Tibial nerve (tissue), 4 donors: Measurements from ENCODE around the gene TMEM135. TPM values are rescaled to one million over a fixed set of nuclear protein-coding genes. Genes with fewer than 3 reads are reported as not detected.
A peak's percentile ranks its signal among the peaks of the same experiment; 100 is the strongest.

Source experiments
- DNase-seq, 2 donors: peaks; one replicate each; pipeline ENCODE4 v3.0.0-alpha.2; 2019; ENCODE audit warnings: low spot score in 2 of 2
- H3K27ac ChIP-seq, 4 donors: fragments of 200-600 bp; sonication (generic) in 3 of 4; one replicate each; pipeline ENCODE4 v1.5.1; 2017 to 2019; ENCODE audit warnings: mild to moderate bottlenecking in 1 of 4
- H3K27me3 ChIP-seq, 2 donors: fragments of 200-600 bp; sonication (generic) in 1 of 2; one replicate each; pipeline versions ENCODE4 v1.5.1 to v1.6.0; 2017 to 2019
- H3K36me3 ChIP-seq, 3 donors: fragments of 200-600 bp; sonication (generic); one replicate each; pipeline ENCODE4 v1.5.1; 2018 to 2019
- H3K4me1 ChIP-seq, 4 donors: fragments of 200-600 bp; sonication (generic) in 3 of 4; one replicate each; pipeline ENCODE4 v1.5.1; 2017 to 2019
- H3K4me3 ChIP-seq, 4 donors: fragments of 200-600 bp; sonication (generic) in 3 of 4; one replicate each; pipeline ENCODE4 v1.5.1; 2017 to 2019; ENCODE audit warnings: mild to moderate bottlenecking in 1 of 4, moderate library complexity in 1 of 4
- H3K9me3 ChIP-seq, 4 donors: fragments of 200-600 bp; sonication (generic) in 3 of 4; one replicate each; pipeline ENCODE4 v1.5.1; 2017 to 2019
- CTCF ChIP-seq, 5 experiments: fragments of 200-600 bp in 3 of 5; fragments of 450-650 bp in 2 of 5; sonication (generic) in 3 of 5; IDR thresholded peaks; one replicate each; pipeline ENCODE4 v1.5.1; 2016 to 2019; ENCODE audit warnings: antibody characterized with exemption in 5 of 5, mild to moderate bottlenecking in 3 of 5, moderate library complexity in 2 of 5
- EP300 ChIP-seq, 2 donors: sonication (generic); formaldehyde crosslinking; IDR thresholded peaks; one replicate each; pipeline ENCODE4 v1.6.1; 2017; ENCODE audit warnings: antibody characterized with exemption in 2 of 2, mild to moderate bottlenecking in 1 of 2
- POLR2A ChIP-seq, 2 donors: fragments of 450-650 bp; IDR thresholded peaks; one replicate each; pipeline ENCODE4 v1.6.1; 2017; ENCODE audit warnings: antibody characterized with exemption in 2 of 2, mild to moderate bottlenecking in 2 of 2, moderate library complexity in 2 of 2
- WGBS, 2 donors: methylation state at CpG; one replicate each; pipeline ENCODE4 v1.1.5; 2018; 5-methylcytosine and 5-hydroxymethylcytosine counted together
- total RNA-seq, 4 donors: library from RNA; depleted of rRNA; stranded (reverse); fragments of >200 nt; gene quantifications; one replicate each; pipeline ENCODE4 v1.1.0, GENCODE V29; 2016

TMEM135 gene
- total RNA-seq, 4 donors from 2014 or later: 23.2 to 28.5 (median 25.6) TPM

DNA sequence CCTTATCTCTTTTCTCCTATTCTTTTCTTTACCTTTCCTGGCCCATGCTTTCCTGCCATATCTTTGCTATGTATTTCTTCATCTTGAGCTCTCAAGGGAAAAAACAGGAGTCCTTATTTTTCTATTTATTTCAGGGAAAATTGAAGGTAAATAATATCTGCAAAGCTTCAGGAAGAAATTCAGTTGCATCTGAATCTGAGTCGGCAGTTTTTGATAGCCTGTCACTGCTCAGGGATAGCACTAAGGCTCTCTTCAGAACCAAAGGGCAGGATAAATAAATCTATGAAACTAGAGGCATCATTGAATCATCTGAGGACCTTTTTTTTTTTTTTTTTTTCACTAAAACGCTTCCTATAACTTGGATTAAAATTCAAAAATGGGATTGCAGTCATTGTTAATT is 288.9 kb downstream of the TMEM135 start:
- 87 to 94% methylated on average over 2 of the region's 2 CpGs for WGBS, 2 donors
- Histone ChIP-seq H3K27me3 (no peaks in the 10 kb centered on the region), H3K4me3 (no peak overlapping the region), H3K27ac (no peak overlapping the region), H3K36me3 (peaks cover 0 to 22% (median 0%) of the 10 kb centered on the region in 3 donors), H3K4me1 (peaks cover 0 to 16% (median 0%) of the 10 kb centered on the region in 4 donors), H3K9me3 (no peaks in the 10 kb centered on the region)
- TF ChIP-seq EP300 (IDR thresholded peaks at IDR 0.05) (no peak), POLR2A (IDR thresholded peaks at IDR 0.05) (no peak), CTCF (IDR thresholded peaks at IDR 0.05) (no peak)
- DNase-seq: no peak

GRCh38 chr11:87329172-87329571 is 291.4 kb downstream of the TMEM135 start:
- H3K36me3 ChIP-seq: peaks cover 0 to 15% (median 0%) of the 10 kb centered on the region in 3 donors
- no peak overlapping the region for H3K4me3 ChIP-seq
- peaks cover 0 to 4% (median 0%) of the 10 kb centered on the region in 4 donors for H3K9me3 ChIP-seq
- no peaks in the 10 kb centered on the region for H3K27me3 ChIP-seq
- DNase-seq: no peak
- 93 to 98% methylated on average over 2 of the region's 2 CpGs for WGBS, 2 donors
- H3K4me1 ChIP-seq: peaks cover 0 to 16% (median 0%) of the 10 kb centered on the region in 4 donors
- no peak for TF ChIP-seq EP300 (IDR thresholded peaks at IDR 0.05)
- TF ChIP-seq CTCF (IDR thresholded peaks at IDR 0.05): no peak
- TF ChIP-seq POLR2A (IDR thresholded peaks at IDR 0.05): no peak
- H3K27ac ChIP-seq: no peak overlapping the region

DNA sequence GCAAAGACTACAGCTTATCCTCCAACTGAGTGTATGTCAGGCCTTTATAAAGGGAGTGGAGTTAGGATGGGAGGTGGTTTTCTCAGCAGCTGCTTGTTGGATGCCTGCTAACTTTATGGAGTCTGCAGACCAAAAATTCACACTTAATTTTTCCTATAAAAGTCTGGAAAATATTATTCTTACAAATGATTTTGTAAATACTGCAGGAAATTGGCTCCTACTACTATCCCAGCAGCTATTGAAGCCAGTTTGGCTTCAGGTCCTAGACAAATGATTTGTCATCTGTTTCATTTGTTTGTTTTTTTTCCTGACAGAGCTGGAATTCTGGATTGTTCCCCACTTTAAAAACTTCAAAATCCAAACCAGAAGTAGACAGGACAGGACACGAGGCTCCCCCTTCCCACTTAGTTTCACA is 292.5 kb downstream of the TMEM135 start:
- Histone ChIP-seq H3K27ac (peak overlapping the region in 1 of 4 donors; percentile 48), H3K27me3 (no peaks in the 10 kb centered on the region), H3K9me3 (peaks cover 0 to 5% (median 0%) of the 10 kb centered on the region in 4 donors), H3K4me1 (peaks cover 0 to 16% (median 0%) of the 10 kb centered on the region in 4 donors), H3K4me3 (no peak overlapping the region), H3K36me3 (peaks cover 0 to 9% (median 0%) of the 10 kb centered on the region in 3 donors)
- no peak for DNase-seq
- 54 to 55% methylated on average over 1 of the region's 1 CpG for WGBS, 2 donors
- no peak for TF ChIP-seq CTCF (IDR thresholded peaks at IDR 0.05)
- no peak for TF ChIP-seq EP300 (IDR thresholded peaks at IDR 0.05)
- TF ChIP-seq POLR2A (IDR thresholded peaks at IDR 0.05): no peak

DNA sequence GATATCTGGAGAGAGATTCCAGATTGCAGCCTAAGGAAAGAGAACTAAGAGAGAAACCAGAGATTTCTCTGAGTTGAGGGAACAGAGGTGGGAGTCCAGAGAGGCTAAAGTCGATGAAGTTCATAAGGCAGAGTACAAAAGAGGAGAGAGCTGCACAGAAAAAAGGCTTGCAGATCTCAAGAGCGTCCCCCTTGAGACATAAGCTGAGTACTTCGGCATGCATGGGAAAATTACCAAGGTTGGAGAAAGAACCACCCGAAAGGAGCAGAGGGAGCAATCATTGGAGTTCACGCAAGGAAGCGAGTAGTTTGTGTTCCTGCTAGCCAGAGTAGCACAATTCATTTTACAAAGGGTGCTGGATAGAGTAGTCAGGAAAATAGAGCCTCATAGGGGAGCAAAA is 293.5 kb downstream of the TMEM135 start:
- peak in 1 of 2 donors; percentile 12 for DNase-seq
- peak overlapping the region in 1 of 4 donors; percentile 48 for H3K27ac ChIP-seq

More for the DNA sequence above, 293.5 kb downstream of the TMEM135 start:
- Histone ChIP-seq H3K4me1 (peaks cover 0 to 16% (median 0%) of the 10 kb centered on the region in 4 donors), H3K27me3 (no peaks in the 10 kb centered on the region), H3K4me3 (no peak overlapping the region), H3K36me3 (no peaks in the 10 kb centered on the region), H3K9me3 (peaks cover 0 to 9% (median 0%) of the 10 kb centered on the region in 4 donors)
- WGBS, 2 donors: 63 to 70% methylated on average over 6 of the region's 6 CpGs
- TF ChIP-seq EP300 (IDR thresholded peaks at IDR 0.05) (peak in 1 of 2 donors; percentile 57), POLR2A (IDR thresholded peaks at IDR 0.05) (no peak), CTCF (IDR thresholded peaks at IDR 0.05) (no peak)
